Measurements from ENCODE around the gene SLC15A1. TPM values are rescaled to one million over a fixed set of nuclear protein-coding genes. Genes with fewer than 3 reads are reported as not detected.
"Not testable (repeated sequence)": the region's sequence is repeated elsewhere in the genome, so short reads cannot be mapped to it uniquely, and the experiment has no call there.

SLC15A1 gene
- polyA plus RNA-seq, 1 experiment, result not detected

DNA sequence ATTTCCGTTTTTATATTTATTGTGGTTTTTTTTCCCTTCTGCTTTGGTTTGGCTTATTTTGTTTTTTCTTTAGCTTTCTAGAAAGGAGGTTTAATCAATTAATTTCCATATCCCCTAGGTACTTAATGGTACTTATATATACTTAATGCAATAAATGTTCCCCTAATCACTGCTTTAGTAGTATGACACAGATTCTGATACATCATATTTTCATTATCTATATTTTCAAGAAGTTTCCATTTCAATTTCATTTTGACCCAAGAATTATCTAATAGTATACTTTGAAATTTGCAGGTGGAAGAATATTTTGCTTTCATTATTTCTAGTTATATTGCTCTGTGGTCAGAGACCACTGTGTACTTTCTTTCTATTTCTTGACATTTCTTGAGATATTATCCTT is 109.0 kb downstream of the SLC15A1 start:
- H3K27me3 ChIP-seq (ENCODE audit: control insufficient read depth, insufficient read depth, low read length), result peaks cover 9% of the 10 kb centered on the region
- DNase-seq (ENCODE audit: low read depth, low spot score), result no peak
- H3K9me3 ChIP-seq (ENCODE audit: control insufficient read depth, insufficient read depth, low read length), result no peaks in the 10 kb centered on the region
- CTCF ChIA-PET, result interaction anchor here (0.7 kb wide), 2 partner anchors 88 to 199 kb away, joined by 3 read pairs; no protein-coding TSS in a partner anchor
- TF ChIP-seq, protein P1, sequence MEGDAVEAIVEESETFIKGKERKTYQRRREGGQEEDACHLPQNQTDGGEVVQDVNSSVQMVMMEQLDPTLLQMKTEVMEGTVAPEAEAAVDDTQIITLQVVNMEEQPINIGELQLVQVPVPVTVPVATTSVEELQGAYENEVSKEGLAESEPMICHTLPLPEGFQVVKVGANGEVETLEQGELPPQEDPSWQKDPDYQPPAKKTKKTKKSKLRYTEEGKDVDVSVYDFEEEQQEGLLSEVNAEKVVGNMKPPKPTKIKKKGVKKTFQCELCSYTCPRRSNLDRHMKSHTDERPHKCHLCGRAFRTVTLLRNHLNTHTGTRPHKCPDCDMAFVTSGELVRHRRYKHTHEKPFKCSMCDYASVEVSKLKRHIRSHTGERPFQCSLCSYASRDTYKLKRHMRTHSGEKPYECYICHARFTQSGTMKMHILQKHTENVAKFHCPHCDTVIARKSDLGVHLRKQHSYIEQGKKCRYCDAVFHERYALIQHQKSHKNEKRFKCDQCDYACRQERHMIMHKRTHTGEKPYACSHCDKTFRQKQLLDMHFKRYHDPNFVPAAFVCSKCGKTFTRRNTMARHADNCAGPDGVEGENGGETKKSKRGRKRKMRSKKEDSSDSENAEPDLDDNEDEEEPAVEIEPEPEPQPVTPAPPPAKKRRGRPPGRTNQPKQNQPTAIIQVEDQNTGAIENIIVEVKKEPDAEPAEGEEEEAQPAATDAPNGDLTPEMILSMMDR (IDR thresholded peaks at IDR 0.05; ENCODE audit: low read depth, low read length), result no peak
- H3K27ac ChIP-seq (ENCODE audit: low read depth, low read length), result no peak overlapping the region
- POLR2A ChIA-PET, result no interaction called here
- H3K4me3 ChIP-seq (ENCODE audit: low read depth, low read length), result no peak overlapping the region

- Histone ChIP-seq H3K9me3 (ENCODE audit: control insufficient read depth, insufficient read depth, low read length) (no peaks in the 10 kb centered on the region), H3K27ac (ENCODE audit: low read depth, low read length) (no peak overlapping the region), H3K4me3 (ENCODE audit: low read depth, low read length) (no peak overlapping the region), H3K27me3 (ENCODE audit: control insufficient read depth, insufficient read depth, low read length) (peaks cover 5% of the 10 kb centered on the region)
- TF ChIP-seq, protein P1 (IDR thresholded peaks at IDR 0.05; ENCODE audit: low read depth, low read length), result no peak
- ChIA-PET POLR2A (no interaction called here), CTCF (no interaction called here)
- no peak for DNase-seq (ENCODE audit: low read depth, low spot score)
Observed at GRCh38 chr13:98641075-98641474, 111.4 kb downstream of the SLC15A1 start.

DNA sequence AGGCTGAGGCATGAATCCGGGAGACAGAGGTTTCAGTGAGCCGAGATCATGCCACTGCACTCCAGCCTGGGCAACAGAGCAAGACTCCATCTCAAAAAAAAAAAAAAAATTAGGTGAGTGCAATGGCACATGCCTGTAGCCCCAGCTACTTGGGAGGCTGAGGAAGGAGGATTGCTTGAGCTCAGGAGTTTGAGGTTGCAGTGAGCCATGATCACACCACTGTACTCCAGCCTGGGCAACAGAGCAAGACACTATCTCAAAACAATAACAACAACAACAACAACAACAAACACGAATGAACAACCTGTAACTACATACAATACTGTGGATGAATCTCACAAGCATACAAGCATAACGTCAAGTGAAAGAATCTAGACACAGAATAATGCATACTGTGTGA is 112.7 kb downstream of the SLC15A1 start:
- H3K27ac ChIP-seq (ENCODE audit: low read depth, low read length); H3K27me3 ChIP-seq (ENCODE audit: control insufficient read depth, insufficient read depth, low read length); H3K9me3 ChIP-seq (ENCODE audit: control insufficient read depth, insufficient read depth, low read length); POLR2A ChIA-PET; H3K4me3 ChIP-seq (ENCODE audit: low read depth, low read length); DNase-seq (ENCODE audit: low read depth, low spot score): not testable (repeated sequence)
- CTCF ChIA-PET, result interaction anchor here (1.4 kb wide), 1 partner anchor 13 kb away, joined by 4 read pairs; no protein-coding TSS in a partner anchor

DNA sequence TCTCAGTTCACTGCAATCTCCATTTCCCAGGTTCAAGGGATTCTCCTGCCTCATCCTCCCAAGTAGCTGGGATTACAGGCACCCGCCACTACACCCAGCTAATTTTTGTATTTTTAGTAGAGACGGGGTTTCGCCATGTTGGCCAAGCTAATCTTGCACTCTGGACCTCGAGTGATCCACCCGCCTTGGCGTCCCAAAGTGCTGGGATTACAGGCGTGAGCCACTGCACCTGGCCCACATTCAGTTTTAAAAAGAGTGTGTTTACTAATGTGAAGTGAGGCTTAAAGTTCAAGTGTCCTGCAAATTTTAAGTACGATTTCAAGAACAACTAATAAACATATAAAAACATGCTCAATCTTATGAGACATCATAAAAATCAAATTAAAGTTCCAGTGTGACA is 114.1 kb downstream of the SLC15A1 start:
- POLR2A ChIA-PET; H3K9me3 ChIP-seq (ENCODE audit: control insufficient read depth, insufficient read depth, low read length); H3K27ac ChIP-seq (ENCODE audit: low read depth, low read length); H3K4me3 ChIP-seq (ENCODE audit: low read depth, low read length); DNase-seq (ENCODE audit: low read depth, low spot score); CTCF ChIA-PET; H3K27me3 ChIP-seq (ENCODE audit: control insufficient read depth, insufficient read depth, low read length): not testable (repeated sequence)

Small RNA genes lying within 50 kb of the gene (small RNA-seq; reads per million reads assigned to genes)
- not detected for gene RN7SL60P (ENCODE audit: insufficient read length, low read depth)

Other genes with a start within 250 kb of the SLC15A1 start
- 44.0 and 46.2 TPM in 2 replicates for gene STK24, start 175.6 kb downstream of the SLC15A1 start, polyA plus RNA-seq (2011; rRNA removed)
- gene DOCK9, start 225.4 kb upstream of the SLC15A1 start, polyA plus RNA-seq (2011; rRNA removed), result 9.1 and 9.6 TPM in 2 replicates

Measured in AG04450 (cell line).